OCI-LY3 (cell line): ENCODE measurements around the gene LCE7A.

Experiments
- H2AFZ ChIP-seq: fragments of 200-600, 300-600 bp; shearing (Covaris generic); 2 replicates; pipeline ENCODE4 v1.6.0; 2014; ENCODE audit warnings: antibody characterized with exemption, low read depth, low read length
- H3K27ac ChIP-seq: fragments of 200-600, 300-600 bp; sonication (generic); 2 replicates; pipeline ENCODE4 v1.5.1; 2014; ENCODE audit warnings: mild to moderate bottlenecking, low read length, moderate library complexity, mixed read lengths
- H3K27me3 ChIP-seq: fragments of 200-600, 300-600 bp; sonication (generic); 2 replicates; pipeline ENCODE4 v1.6.1; 2014; ENCODE audit warnings: low read depth, low read length, mixed read lengths
- H3K36me3 ChIP-seq: fragments of 200-600, 300-600 bp; sonication (generic); replicated peaks from 2 replicates; pipeline ENCODE3; 2014; ENCODE audit warnings: low read depth, low read length, mixed read lengths
- H3K4me1 ChIP-seq: fragments of 300-600, 200-600 bp; sonication (generic); 2 replicates; pipeline ENCODE4 v1.6.1; 2014; ENCODE audit warnings: low read length, mixed read lengths
- H3K4me2 ChIP-seq: fragments of 200-600, 300-600 bp; sonication (generic); 2 replicates; pipeline ENCODE4 v1.6.1; 2014; ENCODE audit warnings: low read length, mixed read lengths
- H3K4me3 ChIP-seq: fragments of 300-600, 200-600 bp; sonication (generic); 2 replicates; pipeline ENCODE4 v1.5.1; 2014; ENCODE audit warnings: antibody characterized with exemption, mild to moderate bottlenecking, low read length, moderate library complexity
- H3K79me2 ChIP-seq: fragments of 300-600, 200-600 bp; shearing (Covaris generic); 2 replicates; pipeline ENCODE4 v1.6.1; 2014; ENCODE audit warnings: mild to moderate bottlenecking, low read length, mixed read lengths
- H3K9ac ChIP-seq: fragments of 300-600, 200-600 bp; shearing (Covaris generic); 2 replicates; pipeline ENCODE4 v1.6.0; 2014; ENCODE audit warnings: mild to moderate bottlenecking, low read length, moderate library complexity
- H3K9me3 ChIP-seq: fragments of 200-600, 300-600 bp; shearing (Covaris generic); 2 replicates; pipeline ENCODE4 v1.6.1; 2014; ENCODE audit warnings: low read length, mixed read lengths; ENCODE audit not compliant: insufficient read depth
- H4K20me1 ChIP-seq: fragments of 200-600, 300-600 bp; sonication (generic); 2 replicates; pipeline ENCODE4 v1.6.1; 2016; ENCODE audit warnings: low read length, mixed read lengths; ENCODE audit not compliant: insufficient read depth
- EZH2phosphoT487 ChIP-seq: fragments of 200-600 bp; shearing (Covaris generic); IDR thresholded peaks from 2 replicates; pipeline ENCODE4 v1.6.1; 2018; ENCODE audit warnings: antibody characterized with exemption, mixed run types, low read depth
- TF ChIP-seq, protein P1 (sequence below): fragments of 200-600, 300-600 bp; sonication (generic); IDR thresholded peaks from 2 replicates; pipeline ENCODE4 v1.5.1; 2014; ENCODE audit warnings: antibody characterized with exemption, low read length, low read depth

Gene LCE7A

GRCh38 chr1:152842556-152842955, 17.2 kb upstream of the LCE7A start, which contains the start of gene LCE6A:
Gene LCE6A (plus strand): TSS chr1:152842856. CDS start chr1:152843521, 665 bp downstream.
- no peak for TF ChIP-seq EZH2phosphoT487
- TF ChIP-seq, protein P1, sequence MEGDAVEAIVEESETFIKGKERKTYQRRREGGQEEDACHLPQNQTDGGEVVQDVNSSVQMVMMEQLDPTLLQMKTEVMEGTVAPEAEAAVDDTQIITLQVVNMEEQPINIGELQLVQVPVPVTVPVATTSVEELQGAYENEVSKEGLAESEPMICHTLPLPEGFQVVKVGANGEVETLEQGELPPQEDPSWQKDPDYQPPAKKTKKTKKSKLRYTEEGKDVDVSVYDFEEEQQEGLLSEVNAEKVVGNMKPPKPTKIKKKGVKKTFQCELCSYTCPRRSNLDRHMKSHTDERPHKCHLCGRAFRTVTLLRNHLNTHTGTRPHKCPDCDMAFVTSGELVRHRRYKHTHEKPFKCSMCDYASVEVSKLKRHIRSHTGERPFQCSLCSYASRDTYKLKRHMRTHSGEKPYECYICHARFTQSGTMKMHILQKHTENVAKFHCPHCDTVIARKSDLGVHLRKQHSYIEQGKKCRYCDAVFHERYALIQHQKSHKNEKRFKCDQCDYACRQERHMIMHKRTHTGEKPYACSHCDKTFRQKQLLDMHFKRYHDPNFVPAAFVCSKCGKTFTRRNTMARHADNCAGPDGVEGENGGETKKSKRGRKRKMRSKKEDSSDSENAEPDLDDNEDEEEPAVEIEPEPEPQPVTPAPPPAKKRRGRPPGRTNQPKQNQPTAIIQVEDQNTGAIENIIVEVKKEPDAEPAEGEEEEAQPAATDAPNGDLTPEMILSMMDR, result no peak
- Histone ChIP-seq H3K79me2 (no peaks in the 10 kb centered on the region), H3K36me3 (no peaks in the 10 kb centered on the region), H3K4me1 (no peaks in the 10 kb centered on the region), H3K4me2 (no peak within 1 kb of the TSS), H3K9me3 (no peaks in the 10 kb centered on the region), H3K27me3 (peaks cover 29% of the 10 kb centered on the region), H3K4me3 (no peak within 1 kb of the TSS), H3K27ac (no peak within 1 kb of the TSS), H3K9ac (no peak within 1 kb of the TSS), H4K20me1 (no peaks in the 10 kb centered on the region), H2AFZ (no peak within 1 kb of the TSS)

GRCh38 chr1:152855661-152856060, 4.1 kb upstream of the LCE7A start:
- TF ChIP-seq, protein P1, result no peak
- TF ChIP-seq EZH2phosphoT487, result no peak
- no peaks in the 10 kb centered on the region for H3K36me3 ChIP-seq

GRCh38 chr1:152858062-152858461, 1.7 kb upstream of the LCE7A start:
- peaks cover 7% of the 10 kb centered on the region; the same call in 1 of the 2 replicates for H3K4me1 ChIP-seq
- H2AFZ ChIP-seq, result no peak overlapping the region
- no peak overlapping the region for H3K27ac ChIP-seq

More at GRCh38 chr1:152855661-152856060, 4.1 kb upstream of the LCE7A start:
- Histone ChIP-seq H3K27me3 (peaks cover 27% of the 10 kb centered on the region), H3K4me3 (no peak overlapping the region), H3K9ac (no peak overlapping the region), H3K4me2 (no peak overlapping the region), H4K20me1 (no peaks in the 10 kb centered on the region), H3K79me2 (no peaks in the 10 kb centered on the region), H3K4me1 (no peaks in the 10 kb centered on the region), H3K27ac (no peak overlapping the region), H3K9me3 (no peaks in the 10 kb centered on the region), H2AFZ (no peak overlapping the region)

DNA sequence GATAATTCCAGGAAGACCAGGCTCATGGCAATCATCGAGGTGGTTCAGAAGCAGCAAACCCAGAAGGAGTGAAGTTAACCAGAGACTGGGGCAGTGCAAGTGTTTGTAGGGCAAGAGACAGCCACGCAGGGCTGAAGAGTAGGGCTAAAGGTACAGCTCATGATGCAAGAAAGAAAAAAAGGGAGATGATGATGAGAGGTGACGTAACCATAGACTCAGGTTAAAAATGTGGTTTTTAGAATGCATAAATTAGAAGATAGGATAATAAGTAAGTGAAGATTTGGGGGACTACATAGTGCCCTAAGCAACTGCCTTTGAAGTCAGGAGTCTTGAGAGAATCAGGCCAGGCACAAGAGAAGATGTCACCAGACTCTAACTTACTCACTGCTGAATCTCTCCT, 333 bp downstream of the LCE7A start:
- Histone ChIP-seq H3K79me2 (no peaks in the 10 kb centered on the region), H2AFZ (no peak overlapping the region), H3K4me1 (peaks cover 7% of the 10 kb centered on the region; the same call in 1 of the 2 replicates), H3K27ac (no peak overlapping the region), H3K36me3 (no peaks in the 10 kb centered on the region), H3K4me2 (no peak overlapping the region), H3K9me3 (no peaks in the 10 kb centered on the region), H3K27me3 (peaks cover 38% of the 10 kb centered on the region), H3K4me3 (no peak overlapping the region), H3K9ac (no peak overlapping the region), H4K20me1 (no peaks in the 10 kb centered on the region)
- no peak for TF ChIP-seq EZH2phosphoT487
- TF ChIP-seq, protein P1, result no peak

More at GRCh38 chr1:152858062-152858461, 1.7 kb upstream of the LCE7A start:
- H3K4me3 ChIP-seq, result no peak overlapping the region
- TF ChIP-seq EZH2phosphoT487, result no peak
- TF ChIP-seq, protein P1, result no peak
- no peaks in the 10 kb centered on the region for H3K9me3 ChIP-seq
- H3K79me2 ChIP-seq, result no peaks in the 10 kb centered on the region
- H3K36me3 ChIP-seq, result no peaks in the 10 kb centered on the region
- H3K27me3 ChIP-seq, result peaks cover 35% of the 10 kb centered on the region
- no peaks in the 10 kb centered on the region for H4K20me1 ChIP-seq
- H3K9ac ChIP-seq, result no peak overlapping the region
- H3K4me2 ChIP-seq, result no peak overlapping the region
